Lung (tissue), 12 donors: ENCODE results near the gene ZYX. TPM values are rescaled to one million over a fixed set of nuclear protein-coding genes. Genes with fewer than 3 reads are reported as not detected.
A peak's percentile ranks its signal among the peaks of the same experiment; 100 is the strongest.

Experiments
- ATAC-seq: fragments of 200-7000 bp; cut with Tn5 transposase; one replicate; pipeline ENCODE4 v1.9.1; 2020; ENCODE audit warnings: moderate number of reproducible peaks; ENCODE audit not compliant: insufficient read depth, low FRiP score
- DNase-seq, 3 donors: peaks; one replicate each; pipeline ENCODE4 v3.0.0-alpha.2; 2013 to 2017
- H3K27ac ChIP-seq, 2 donors: one replicate each; pipeline ENCODE4 v1.5.1; 2013; ENCODE audit warnings: mild to moderate bottlenecking in 2 of 2, moderate library complexity in 2 of 2, control low read depth in 1 of 2, inconsistent platforms in 1 of 2, low read depth in 1 of 2, low read length in 1 of 2
- H3K27me3 ChIP-seq, 3 donors: one replicate each; pipeline ENCODE4 v1.5.1; 2013; ENCODE audit warnings: low read length in 2 of 3; ENCODE audit not compliant: control insufficient read depth in 3 of 3, insufficient read depth in 3 of 3
- H3K36me3 ChIP-seq, 4 donors: one replicate each; pipeline ENCODE4 v1.5.1; 2013; ENCODE audit warnings: low read length in 4 of 4, mild to moderate bottlenecking in 1 of 4, moderate library complexity in 1 of 4; ENCODE audit not compliant: control insufficient read depth in 4 of 4, insufficient read depth in 4 of 4
- H3K4me1 ChIP-seq, 5 donors: one replicate each; pipeline ENCODE4 v1.5.1; 2013; ENCODE audit warnings: low read length in 5 of 5, mild to moderate bottlenecking in 2 of 5, moderate library complexity in 1 of 5; ENCODE audit not compliant: control insufficient read depth in 5 of 5, insufficient read depth in 5 of 5
- H3K4me3 ChIP-seq: one replicate; pipeline ENCODE4 v1.5.1; 2013; ENCODE audit warnings: mild to moderate bottlenecking, control low read depth, moderate library complexity
- H3K9ac ChIP-seq, 2 donors: one replicate each; pipeline ENCODE4 v1.5.1; 2013; ENCODE audit warnings: low read length in 2 of 2, control low read depth in 1 of 2; ENCODE audit not compliant: insufficient read depth in 1 of 2
- H3K9me3 ChIP-seq, 4 donors: one replicate each; pipeline ENCODE4 v1.5.1; 2013; ENCODE audit warnings: low read length in 3 of 4, mild to moderate bottlenecking in 1 of 4, moderate library complexity in 1 of 4; ENCODE audit not compliant: control insufficient read depth in 4 of 4, insufficient read depth in 3 of 4
- CTCF ChIP-seq: IDR thresholded peaks from 2 replicates; pipeline ENCODE4 v1.5.1; 2012; ENCODE audit warnings: mild to moderate bottlenecking; ENCODE audit errors: control extremely low read depth, extremely low read depth
- WGBS, 2 donors: extraction: QIAGEN DNeasy Blood & Tissue Kit; methylation state at CpG; one replicate each; pipeline ENCODE4 v1.1.7; 2013; 5-methylcytosine and 5-hydroxymethylcytosine counted together
- polyA plus RNA-seq, 2 donors: library from polyadenylated mRNA; stranded (reverse); fragments of 200-250 nt; gene quantifications; one replicate each; pipeline ENCODE4 v1.2.1, GENCODE V29; 2013
- total RNA-seq, 2 donors: library from RNA; depleted of rRNA in 1 of 2; stranded (reverse); fragments of >200 nt in 1 of 2; gene quantifications; one replicate each; pipeline ENCODE4 v1.2.1, GENCODE V29; 2014 to 2021
- donor health status: control.
- donor health status: control.
- donor health status: Bipolar disorder and iron deficiency.
- donor health status: healthy.
- donor health status: DM: yes; HTN: yes; CAD: no.

Gene ZYX
- total and polyA plus RNA-seq, 4 donors, result 98.9 to 310 (median 183) TPM

- H3K36me3 ChIP-seq, result peaks cover 6 to 37% (median 24%) of the 10 kb centered on the region in 4 donors
- TF ChIP-seq CTCF, result no peak
- no peak overlapping the region for H3K27ac ChIP-seq
- ATAC-seq (no peak), DNase-seq (peak; percentile 73 to 90 (median 84))
- peaks cover 0 to 86% (median 41%) of the 10 kb centered on the region in 5 donors for H3K4me1 ChIP-seq
- 74 to 76% methylated on average over 14 of the region's 14 CpGs for WGBS, 2 donors
- H3K9ac ChIP-seq, result no peak overlapping the region
- H3K4me3 ChIP-seq, result no peak overlapping the region
- no peaks in the 10 kb centered on the region for H3K27me3 ChIP-seq
- peaks cover 0 to 2% (median 0%) of the 10 kb centered on the region in 4 donors for H3K9me3 ChIP-seq
Observed at GRCh38 chr7:143393267-143394041, 12.3 kb downstream of the ZYX start.

GRCh38 chr7:143394068-143394467, 12.9 kb downstream of the ZYX start:
- DNase-seq, result no peak
- Histone ChIP-seq H3K36me3 (peaks cover 5 to 33% (median 20%) of the 10 kb centered on the region in 4 donors), H3K27ac (no peak overlapping the region), H3K4me3 (no peak overlapping the region), H3K9ac (no peak overlapping the region), H3K4me1 (peaks cover 0 to 91% (median 41%) of the 10 kb centered on the region in 5 donors), H3K27me3 (no peaks in the 10 kb centered on the region), H3K9me3 (peaks cover 0 to 2% (median 0%) of the 10 kb centered on the region in 4 donors)
- WGBS, 2 donors, result 94 to 97% methylated on average over 6 of the region's 6 CpGs
- no peak for TF ChIP-seq CTCF
- no peak for ATAC-seq

DNA sequence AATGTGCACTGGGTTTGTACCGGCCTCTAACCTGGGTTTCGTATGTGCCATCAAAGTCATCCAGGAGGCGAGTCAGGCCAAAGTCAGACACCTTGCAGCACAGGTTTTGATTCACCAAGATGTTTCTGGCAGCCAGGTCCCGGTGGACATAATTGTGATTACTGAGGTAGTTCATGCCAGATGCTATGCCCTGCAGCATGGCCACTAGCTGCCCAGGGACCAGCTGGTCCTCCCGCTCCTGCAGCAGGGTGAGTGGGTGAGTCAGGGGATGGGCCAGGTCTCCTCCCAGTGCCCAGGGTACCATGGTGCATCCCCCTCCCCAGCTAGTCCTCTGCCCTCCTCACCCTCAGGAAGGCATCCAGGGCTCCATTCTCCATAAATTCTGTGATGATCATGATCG, 13.6 kb downstream of the ZYX start:
- H3K9ac ChIP-seq, result no peak overlapping the region
- no peak overlapping the region for H3K4me3 ChIP-seq
- no peak overlapping the region for H3K27ac ChIP-seq
- ATAC-seq, result no peak
- 65 to 74% methylated on average over 6 of the region's 6 CpGs for whole genome bisulfite sequencing, 2 donors
- no peak for DNase-seq
- H3K9me3 ChIP-seq, result peaks cover 0 to under 1% (median 0%) of the 10 kb centered on the region in 4 donors
- H3K36me3 ChIP-seq, result peaks cover 0 to 26% (median 13%) of the 10 kb centered on the region in 4 donors
- H3K4me1 ChIP-seq, result peaks cover 0 to 87% (median 41%) of the 10 kb centered on the region in 5 donors
- H3K27me3 ChIP-seq, result no peaks in the 10 kb centered on the region
- TF ChIP-seq CTCF, result no peak
